GM15510 (cell line): ENCODE data around the gene LEMD1.

Experiments
- POLR2A ChIP-seq: IDR thresholded peaks from 3 replicates; pipeline ENCODE4 v1.6.1; 2011; ENCODE audit warnings: borderline replicate concordance; ENCODE audit not compliant: insufficient read length; ENCODE audit errors: extremely low read depth

The LEMD1 gene

DNA sequence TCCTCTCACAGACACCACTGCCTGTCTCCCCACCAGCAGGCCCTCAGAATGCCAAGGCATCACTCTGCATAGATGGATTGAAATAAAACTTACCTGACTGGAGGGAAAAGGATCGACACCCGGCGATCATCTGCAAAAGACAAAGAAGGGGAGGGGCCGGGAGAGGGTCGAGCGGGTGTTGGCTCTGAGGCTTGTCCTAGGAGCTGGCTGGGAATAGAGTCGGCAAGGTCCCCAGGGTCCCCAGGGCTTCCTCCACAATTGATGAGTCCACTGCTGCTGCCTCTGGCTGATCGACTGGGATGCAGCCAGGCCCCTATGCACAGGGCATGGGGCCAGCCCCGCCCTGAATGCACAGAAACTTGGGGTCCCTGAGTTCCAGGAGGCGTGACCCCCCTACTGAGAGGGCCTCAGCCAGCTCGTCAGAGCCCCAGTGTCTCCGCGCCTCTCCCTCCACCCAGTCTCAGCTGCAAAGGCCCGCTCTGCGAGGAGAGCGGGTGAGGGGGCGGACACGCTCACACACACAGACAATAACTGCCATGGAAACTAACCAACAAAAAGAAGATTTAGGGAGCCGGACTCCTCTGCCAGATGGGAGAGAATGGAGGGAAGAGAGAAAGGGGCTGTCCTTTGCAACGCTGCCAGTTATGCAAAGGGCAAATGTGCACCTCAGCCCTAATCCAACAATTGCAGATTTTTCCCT is 65.3 kb downstream of the LEMD1 start, which contains the start of gene KLHDC8A:
Gene KLHDC8A, minus strand, starts transcription at position 483 of the 700 bp plus-strand sequence. CDS start 13,318 bp downstream, outside the sequence.
- TF ChIP-seq POLR2A = no peak

DNA sequence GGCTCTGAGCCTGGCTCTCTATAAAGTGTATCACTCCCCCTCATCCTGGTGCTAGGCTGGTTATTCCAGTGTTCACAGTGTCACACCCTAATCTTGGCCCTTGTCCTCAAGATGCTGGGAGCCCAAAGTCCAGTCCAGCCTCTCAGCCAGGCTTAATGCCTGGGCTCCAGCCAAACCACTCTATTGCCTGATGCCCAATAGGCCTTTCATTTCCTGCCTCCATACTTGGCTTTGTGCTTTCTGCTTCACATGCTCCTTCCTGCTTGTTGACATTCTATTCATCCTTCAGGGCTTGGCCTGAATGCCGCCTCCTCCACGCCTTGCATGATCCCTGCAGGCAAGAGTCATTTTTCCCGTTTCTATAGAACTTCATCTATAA is 66.8 kb downstream of the LEMD1 start:
- no peak for TF ChIP-seq POLR2A

DNA sequence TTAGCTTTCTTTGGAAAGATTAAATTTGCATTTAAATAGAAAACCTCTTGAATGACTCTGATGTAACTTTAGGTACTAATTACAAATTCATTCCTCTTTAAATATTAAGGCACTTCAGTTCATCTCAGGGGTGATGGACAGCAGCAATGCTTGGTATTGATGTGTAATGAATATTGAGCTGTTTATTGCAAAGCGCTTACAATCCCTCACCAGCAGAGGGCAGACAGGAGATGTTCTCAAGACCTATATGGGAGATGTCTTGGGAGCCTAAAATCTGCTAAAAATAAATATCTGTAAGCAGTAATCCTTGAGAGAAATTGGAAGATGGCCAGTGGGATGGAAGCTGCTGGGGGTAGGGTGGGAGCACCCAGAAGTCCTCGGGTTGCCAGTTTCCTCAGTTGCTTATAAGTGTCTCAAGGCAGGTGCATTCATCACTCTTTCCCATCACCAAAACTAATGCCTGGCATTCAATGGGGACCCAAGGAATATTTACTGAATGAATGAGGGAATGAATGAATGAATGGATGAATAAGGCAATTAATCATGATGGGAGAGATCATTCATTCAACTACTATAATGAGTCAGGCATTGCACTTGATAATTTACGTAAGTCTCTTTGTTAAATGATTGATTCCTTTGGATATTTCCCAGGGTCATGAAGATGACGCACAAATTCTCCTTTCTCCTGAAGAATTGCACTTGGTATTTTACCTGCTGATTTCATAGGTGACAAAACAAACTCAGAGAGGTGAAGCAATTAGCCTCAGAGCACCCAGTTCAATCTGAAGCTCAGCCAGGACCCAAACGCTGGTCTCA is 67.4 kb downstream of the LEMD1 start:
- no peak for TF ChIP-seq POLR2A

GRCh38 chr1:205353612-205354011 is 68.2 kb downstream of the LEMD1 start:
- TF ChIP-seq POLR2A = no peak

GRCh38 chr1:205353191-205353590 is 68.7 kb downstream of the LEMD1 start:
- TF ChIP-seq POLR2A = no peak

GRCh38 chr1:205351984-205352713 is 69.7 kb downstream of the LEMD1 start:
- no peak for TF ChIP-seq POLR2A

- TF ChIP-seq POLR2A = no peak
Measured at GRCh38 chr1:205350691-205351141, 71.1 kb downstream of the LEMD1 start.

DNA sequence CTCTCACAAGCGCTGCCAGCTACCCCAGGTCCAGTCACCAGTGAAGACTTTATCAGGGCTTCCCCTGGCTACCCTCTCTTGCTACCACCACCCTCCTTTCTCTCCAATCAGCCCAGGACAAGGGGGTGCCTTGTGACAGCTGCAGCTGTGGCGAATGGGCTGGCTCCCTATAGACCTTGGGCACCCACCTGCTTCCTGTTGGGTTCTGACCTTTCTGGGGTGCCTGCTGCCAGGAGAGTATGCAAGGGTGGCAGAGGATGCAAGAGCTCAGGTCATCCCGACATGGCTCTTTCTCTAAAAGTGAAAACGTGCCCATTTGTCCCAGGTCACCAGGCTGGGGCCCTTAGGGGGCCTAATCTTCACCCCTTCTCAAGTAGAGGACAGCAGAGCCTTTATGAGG is 71.7 kb downstream of the LEMD1 start:
- no peak for TF ChIP-seq POLR2A

GRCh38 chr1:205348554-205349487 is 73.0 kb downstream of the LEMD1 start:
- no peak for TF ChIP-seq POLR2A

DNA sequence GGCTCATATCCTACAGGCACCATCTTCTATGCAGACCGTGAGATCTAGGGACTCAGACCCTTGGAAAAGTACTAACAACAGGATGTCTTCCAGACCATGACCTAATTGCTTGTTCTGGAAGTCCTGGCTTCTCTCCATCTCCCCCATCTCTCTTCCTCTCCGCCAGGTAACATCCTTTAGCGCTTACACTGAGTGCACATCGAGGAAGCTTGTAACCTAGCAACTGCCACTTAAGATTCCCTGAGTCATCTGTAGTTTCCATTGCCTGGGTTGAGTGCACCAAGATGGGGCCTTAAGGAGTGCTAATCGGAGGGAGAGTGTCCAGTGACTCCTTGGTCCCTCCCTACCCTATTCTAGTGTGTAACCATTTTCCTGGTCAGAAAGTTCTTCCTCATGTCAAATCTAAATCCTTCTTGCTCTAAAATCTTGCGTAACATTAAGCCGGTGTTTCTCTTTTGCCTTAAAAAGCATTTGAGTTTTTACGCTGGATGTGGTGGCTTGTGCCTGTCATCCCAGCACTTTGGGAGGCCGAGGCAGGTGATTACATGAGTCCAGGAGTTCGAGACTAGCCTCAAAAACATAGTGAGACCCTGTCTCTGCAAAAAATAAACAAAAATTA is 74.8 kb downstream of the LEMD1 start:
- TF ChIP-seq POLR2A = no peak

- no peak for TF ChIP-seq POLR2A
Measured at GRCh38 chr1:205345761-205346160, 76.1 kb downstream of the LEMD1 start.

- TF ChIP-seq POLR2A = no peak
Measured at GRCh38 chr1:205344066-205344928, 77.6 kb downstream of the LEMD1 start.
